K562 (cell line): ENCODE results near the gene POMZP3. TPM values are rescaled to one million over a fixed set of nuclear protein-coding genes. Genes with fewer than 3 reads are reported as not detected.
A peak's percentile ranks its signal among the peaks of the same experiment; 100 is the strongest.
"Not testable (repeated sequence)": the region's sequence is repeated elsewhere in the genome, so short reads cannot be mapped to it uniquely, and the experiment has no call there.

ENCODE experiments used
- ATAC-seq: fragments of 200-7000 bp; cut with Tn5 transposase; 3 replicates; pipeline ENCODE4 v1.9.1; 2020; ENCODE audit warnings: moderate library complexity
- BruUV-seq: library from RNA; stranded (reverse); fragments of 400-500 nt; replicated peaks from 2 replicates; lab custom pipeline; 2021; lab: Mats Ljungman, UMichigan
- CTCF ChIA-PET: fragments of 300-600 bp; formaldehyde crosslinking; extraction: SDS; loops from one replicate; lab custom pipeline; 2021; ENCODE audit warnings: low intra/inter-chr PET ratio; lab: Yijun Ruan, JAX
- POLR2A ChIA-PET: fragments of 300-600, 350-650 bp; sonication (Branson Sonifier 250); formaldehyde crosslinking; extraction: SDS; loops from one replicate; lab custom pipeline; 2021; ENCODE audit warnings: antibody characterized with exemption, inconsistent platforms; lab: Yijun Ruan, JAX
- DNase-seq, 4 experiments: peaks; one replicate each; pipeline versions ENCODE4 v3.0.0 to v3.0.0-alpha.2; 2011 to 2018; ENCODE audit warnings: low spot score in 3 of 4, mixed read lengths in 3 of 4; ENCODE audit errors: extremely low read depth in 1 of 4
- FAIRE-seq: peaks from 2 replicates; lab custom pipeline; 2011; peaks lifted over from hg19 to GRCh38; lab: Jason Lieb, UNC
- H2AFZ ChIP-seq: 2 replicates; pipeline ENCODE4 v1.6.0; 2011; ENCODE audit warnings: low read depth, low read length, control low read depth, inconsistent platforms
- H3K27ac ChIP-seq: fragments of 200-600 bp; 3 replicates; pipeline ENCODE4 v1.8.0; 2011; ENCODE audit warnings: low read depth, mild to moderate bottlenecking, control low read depth, inconsistent platforms, low read length, moderate library complexity, mixed read lengths; ENCODE audit errors: extremely low read depth
- H3K27me3 ChIP-seq, 2 experiments: fragments of 300-600 bp in 1 of 2; 2 replicates in 1 of 2; 3 replicates in 1 of 2; pipeline versions ENCODE4 v1.6.0 to v1.8.0; 2011; ENCODE audit warnings: inconsistent platforms in 2 of 2, low read length in 2 of 2, mild to moderate bottlenecking in 1 of 2, mixed read lengths in 1 of 2, moderate library complexity in 1 of 2; ENCODE audit not compliant: control insufficient read depth in 2 of 2, insufficient read depth in 2 of 2
- H3K36me3 ChIP-seq: fragments of 300-600 bp; 3 replicates; pipeline ENCODE4 v1.8.0; 2011; ENCODE audit warnings: mild to moderate bottlenecking, low read length, inconsistent platforms; ENCODE audit not compliant: control insufficient read depth, insufficient read depth
- H3K4me1 ChIP-seq, 2 experiments: fragments of 200-600 bp in 1 of 2; replicated peaks in 1 of 2; 2 replicates in 1 of 2; 3 replicates in 1 of 2; pipeline versions ENCODE4 v1.5.1 to v1.8.0; 2011; ENCODE audit warnings: inconsistent platforms in 2 of 2, low read length in 2 of 2, mild to moderate bottlenecking in 1 of 2, mixed read lengths in 1 of 2, moderate library complexity in 1 of 2; ENCODE audit not compliant: control insufficient read depth in 2 of 2, insufficient read depth in 2 of 2
- H3K4me2 ChIP-seq: 2 replicates; pipeline ENCODE4 v1.6.1; 2011; ENCODE audit warnings: low read length, control low read depth, inconsistent platforms, mixed read lengths; ENCODE audit not compliant: insufficient read depth
- H3K4me3 ChIP-seq: fragments of 200-600 bp; sonication (generic), shearing (Covaris generic); 2 replicates; pipeline ENCODE4 v1.5.1; 2016; ENCODE audit warnings: control low read depth, inconsistent platforms
- H3K79me2 ChIP-seq: fragments of 200-600 bp; 3 replicates; pipeline ENCODE4 v1.8.0; 2011; ENCODE audit warnings: low read length, inconsistent platforms; ENCODE audit not compliant: control insufficient read depth, insufficient read depth
- H3K9ac ChIP-seq, 2 experiments: 2 replicates each; pipeline versions ENCODE4 v1.6.0 to v1.6.1; 2011; ENCODE audit warnings: low read depth in 2 of 2, low read length in 2 of 2, control low read depth in 1 of 2, inconsistent platforms in 1 of 2, mild to moderate bottlenecking in 1 of 2, mixed read lengths in 1 of 2; ENCODE audit not compliant: insufficient read depth in 1 of 2
- H3K9me1 ChIP-seq: one replicate; pipeline ENCODE4 v1.6.0; 2011; ENCODE audit warnings: inconsistent platforms, mild to moderate bottlenecking, low read length, moderate library complexity; ENCODE audit not compliant: control insufficient read depth, insufficient read depth
- H3K9me3 ChIP-seq: replicated peaks from 2 replicates; pipeline ENCODE4 v1.5.1; 2011; ENCODE audit warnings: low read depth, low read length, inconsistent platforms; ENCODE audit not compliant: control insufficient read depth, insufficient read depth
- H4K20me1 ChIP-seq: replicated peaks from 2 replicates; pipeline ENCODE4 v1.6.1; 2011; ENCODE audit warnings: low read length, inconsistent platforms, mixed read lengths; ENCODE audit not compliant: control insufficient read depth, insufficient read depth
- RAD21 ChIP-seq, 2 experiments: fragments of 250-450 bp in 1 of 2; fragments of 450-650 bp in 1 of 2; sonication (Bioruptor Pico) in 1 of 2; formaldehyde crosslinking in 1 of 2; IDR thresholded peaks in 1 of 2; conservative IDR thresholded peaks in 1 of 2; 2 replicates each; pipeline versions ENCODE4 v1.4.0 to v1.8.0; 2020 to 2022; ENCODE audit warnings: mild to moderate bottlenecking in 2 of 2, moderate library complexity in 1 of 2
- WGBS: fragments of 100-300 bp; shearing (Covaris generic); methylation state at CpG from one replicate; pipeline ENCODE4 v1.1.6; 2016; ENCODE audit warnings: low coverage, mixed read lengths; ENCODE audit not compliant: insufficient coverage; ENCODE audit errors: missing lambda C conversion rate; 5-methylcytosine and 5-hydroxymethylcytosine counted together
- in situ Hi-C: fragments of 300-500 bp; cut with MboI; formaldehyde crosslinking; loops from 4 replicates; pipeline ENCODE4 v1.15.0; 2018; ENCODE audit warnings: inconsistent platforms, mixed read lengths
- intact Hi-C: fragments of 100-400 bp; cut with micrococcal nuclease; formaldehyde crosslinking; loops from 2 replicates; pipeline ENCODE4 v1.14.2; 2022
- polyA plus RNA-seq, 8 experiments: library from polyadenylated mRNA; depleted of rRNA in 4 of 8; stranded (reverse) in 5 of 8; unstranded in 3 of 8; fragments of >200 nt; fragmentation: Nextera tagmentation in 2 of 8; fragmentation: Illumina TruSeq in 1 of 8; extraction: Ambion mirVana in 2 of 8; extraction: Trizol in 1 of 8; gene quantifications; 2 replicates each; pipeline versions ENCODE4 v1.2.1 to v1.2.3, GENCODE V29; 2011 to 2014; ENCODE audit warnings: inconsistent platforms in 1 of 8, missing spikeins in 1 of 8
- total RNA-seq, 7 experiments: library from RNA; depleted of rRNA in 6 of 7; stranded (reverse); fragments of >200 nt in 6 of 7; fragmentation: Illumina TruSeq in 2 of 7; extraction: Trizol in 2 of 7; gene quantifications; 2 replicates each; pipeline versions ENCODE4 v1.2.1 to v1.2.3, GENCODE V29; 2011 to 2021; ENCODE audit warnings: low replicate concordance in 1 of 7
- TF ChIP-seq, protein P1 (sequence below), 3 experiments: IDR thresholded peaks in 2 of 3; conservative IDR thresholded peaks in 1 of 3; 2 replicates each; pipeline ENCODE4 v1.5.1; 2011 to 2012; ENCODE audit warnings: low read length in 3 of 3, mild to moderate bottlenecking in 3 of 3, control low read depth in 2 of 3, improper control_type of control experiment in 1 of 3, inconsistent platforms in 1 of 3, low read depth in 1 of 3, mixed read lengths in 1 of 3, moderate library complexity in 1 of 3; ENCODE audit not compliant: insufficient read depth in 2 of 3

Gene POMZP3
- total and polyA plus RNA-seq, 9 of the 15 experiments (the other 6 are each of a cell fraction or from before 2014, with no cell fraction given): 2.3 to 15.8 (median 4.0) TPM

DNA sequence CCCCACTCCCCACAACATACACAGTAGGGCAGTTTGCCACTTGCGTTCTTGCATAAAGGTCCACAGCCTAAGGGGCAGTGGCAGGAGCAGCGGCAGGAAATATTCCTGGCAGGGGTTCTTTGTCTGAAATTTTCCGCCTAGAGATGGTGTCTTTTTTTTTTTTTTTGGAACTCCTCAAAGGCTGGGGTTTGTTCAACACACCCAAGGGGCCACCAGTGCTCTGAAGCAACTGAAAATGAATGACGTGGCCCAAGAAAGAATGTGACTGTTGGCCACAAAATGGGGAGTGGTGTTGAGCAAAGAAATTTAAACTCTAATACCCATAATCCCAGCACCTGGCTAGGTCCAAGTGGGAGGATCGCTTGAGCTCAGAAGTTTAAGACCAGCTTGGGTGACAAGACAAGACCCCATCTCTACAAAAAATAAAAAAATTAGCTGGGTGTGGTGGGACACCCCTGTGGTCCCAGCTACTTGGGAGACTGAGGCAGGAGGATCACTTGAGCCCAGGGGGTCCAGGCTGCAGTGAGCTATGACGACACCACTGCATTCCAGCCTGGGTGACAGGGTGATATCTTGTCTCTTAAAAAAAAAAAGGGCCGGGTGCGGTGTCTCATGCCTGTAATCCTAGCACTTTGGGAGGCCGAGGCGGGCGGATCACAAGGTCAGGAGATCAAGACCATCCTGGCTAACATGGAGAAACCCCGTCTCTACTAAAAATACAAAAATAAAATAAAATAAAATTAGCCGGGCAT is 7.5 kb downstream of the POMZP3 start:
- H3K9ac ChIP-seq, H2AFZ ChIP-seq, POLR2A ChIA-PET, H3K27me3 ChIP-seq, H3K4me2 ChIP-seq, H3K27ac ChIP-seq, H3K4me3 ChIP-seq, H4K20me1 ChIP-seq, CTCF ChIA-PET, DNase-seq, FAIRE-seq, intact Hi-C loops, H3K79me2 ChIP-seq, H3K4me1 ChIP-seq, H3K9me3 ChIP-seq, BruUV-seq, H3K9me1 ChIP-seq: not testable (repeated sequence)
- ATAC-seq: peak; percentile 12; the same call in 2 of the 3 replicates
- WGBS: 100% methylated on average over 1 of the region's 13 CpGs
- peaks cover 21% of the 10 kb centered on the region; the same call in 1 of the 3 replicates for H3K36me3 ChIP-seq
- in situ Hi-C loops: loop anchor here (5.0 kb wide), 1 partner anchor 333 kb away; no protein-coding TSS in a partner anchor

DNA sequence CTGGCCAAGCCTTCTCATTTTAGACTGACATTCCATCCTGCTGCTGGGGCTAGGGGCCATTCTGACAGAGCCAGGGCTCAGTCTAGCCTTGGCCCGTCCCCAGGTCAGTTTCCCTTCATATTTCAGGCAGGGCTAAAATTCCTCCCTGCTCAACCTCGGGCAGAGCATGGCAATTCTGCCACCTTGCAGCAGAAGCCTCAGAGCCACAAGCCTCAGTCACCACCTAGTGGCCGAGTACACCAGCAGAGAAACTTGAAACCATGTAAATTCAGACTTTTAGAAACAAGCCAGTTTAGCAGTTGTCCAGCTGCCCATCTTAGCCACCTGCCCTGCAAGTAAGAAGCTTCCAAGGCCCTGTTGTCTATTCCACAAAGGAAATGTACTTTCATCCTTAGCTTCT is 13.3 kb downstream of the POMZP3 start:
- H3K9me1 ChIP-seq, H3K79me2 ChIP-seq, H3K9ac ChIP-seq, H3K4me1 ChIP-seq, H2AFZ ChIP-seq, H3K4me2 ChIP-seq, H3K27me3 ChIP-seq, H3K9me3 ChIP-seq, POLR2A ChIA-PET, H3K27ac ChIP-seq, H4K20me1 ChIP-seq, CTCF ChIA-PET, BruUV-seq, intact Hi-C loops, H3K4me3 ChIP-seq: not testable (repeated sequence)
- FAIRE-seq: peak; percentile 46
- WGBS: 53% methylated on average over 2 of the region's 3 CpGs
- in situ Hi-C loops: loop anchor here (5.0 kb wide), 1 partner anchor 181 kb away; no protein-coding TSS in a partner anchor
- ATAC-seq: peak; percentile 40; the same call in 2 of the 3 replicates
- peaks cover 17% of the 10 kb centered on the region; the same call in 2 of the 3 replicates for H3K36me3 ChIP-seq
- DNase-seq: peak in 1 of 4 experiments; percentile 42
- peak in 1 of 2 experiments; percentile 30; a peak in 1 of 4 replicates for TF ChIP-seq RAD21 (CRISPR knock-in tag; conservative IDR thresholded peaks at IDR 0.05 in 1 of 2, IDR thresholded peaks at IDR 0.05 in 1 of 2)
- TF ChIP-seq, protein P1, sequence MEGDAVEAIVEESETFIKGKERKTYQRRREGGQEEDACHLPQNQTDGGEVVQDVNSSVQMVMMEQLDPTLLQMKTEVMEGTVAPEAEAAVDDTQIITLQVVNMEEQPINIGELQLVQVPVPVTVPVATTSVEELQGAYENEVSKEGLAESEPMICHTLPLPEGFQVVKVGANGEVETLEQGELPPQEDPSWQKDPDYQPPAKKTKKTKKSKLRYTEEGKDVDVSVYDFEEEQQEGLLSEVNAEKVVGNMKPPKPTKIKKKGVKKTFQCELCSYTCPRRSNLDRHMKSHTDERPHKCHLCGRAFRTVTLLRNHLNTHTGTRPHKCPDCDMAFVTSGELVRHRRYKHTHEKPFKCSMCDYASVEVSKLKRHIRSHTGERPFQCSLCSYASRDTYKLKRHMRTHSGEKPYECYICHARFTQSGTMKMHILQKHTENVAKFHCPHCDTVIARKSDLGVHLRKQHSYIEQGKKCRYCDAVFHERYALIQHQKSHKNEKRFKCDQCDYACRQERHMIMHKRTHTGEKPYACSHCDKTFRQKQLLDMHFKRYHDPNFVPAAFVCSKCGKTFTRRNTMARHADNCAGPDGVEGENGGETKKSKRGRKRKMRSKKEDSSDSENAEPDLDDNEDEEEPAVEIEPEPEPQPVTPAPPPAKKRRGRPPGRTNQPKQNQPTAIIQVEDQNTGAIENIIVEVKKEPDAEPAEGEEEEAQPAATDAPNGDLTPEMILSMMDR (IDR thresholded peaks at IDR 0.05 in 2 of 3, conservative IDR thresholded peaks at IDR 0.05 in 1 of 3; ENCODE audit: insufficient read depth in 2 of 3, low read depth in 1 of 3, low read length in 3 of 3): peak in 2 of 3 experiments; percentile 34 to 41; a peak in 4 of 6 replicates

DNA sequence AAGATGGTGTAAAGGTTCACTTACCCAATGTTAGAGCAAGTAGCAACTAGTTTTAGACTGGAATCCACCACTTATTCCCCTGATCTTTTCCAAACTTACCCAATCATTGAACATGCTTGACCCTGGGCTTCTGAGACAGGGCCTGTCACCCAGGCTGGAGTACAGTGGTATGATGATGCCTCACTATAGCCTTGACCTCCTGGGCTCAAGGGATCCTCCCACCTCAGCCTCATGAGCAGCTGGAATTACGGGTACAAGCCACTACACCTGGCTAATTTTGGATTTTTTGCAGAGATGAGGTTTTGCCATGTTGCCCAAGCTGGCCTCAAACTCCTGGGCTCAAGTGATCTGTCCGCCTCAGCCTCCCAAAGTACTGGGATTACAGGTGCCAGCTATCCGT is 14.8 kb downstream of the POMZP3 start:
- H3K9me3 ChIP-seq, ATAC-seq, H3K4me3 ChIP-seq, H2AFZ ChIP-seq, DNase-seq, H3K4me2 ChIP-seq, CTCF ChIA-PET, intact Hi-C loops, H3K4me1 ChIP-seq, H4K20me1 ChIP-seq, FAIRE-seq, H3K27me3 ChIP-seq, H3K27ac ChIP-seq, BruUV-seq, POLR2A ChIA-PET, H3K9ac ChIP-seq, H3K9me1 ChIP-seq: not testable (repeated sequence)
- in situ Hi-C loops: loop anchor here (5.0 kb wide), 1 partner anchor 180 kb away; no protein-coding TSS in a partner anchor
- peaks cover 19% of the 10 kb centered on the region; the same call in 2 of the 3 replicates for H3K36me3 ChIP-seq
- H3K79me2 ChIP-seq: peaks cover 12% of the 10 kb centered on the region
- no CpG with 5 or more reads among the region's 3 CpGs for WGBS
